PFSK-1 (cell line): ENCODE measurements around the gene FETUB.

Source experiments
- FOXP2 ChIP-seq: optimal IDR thresholded peaks from 2 replicates; pipeline ENCODE3; 2011; ENCODE audit warnings: borderline replicate concordance, control low read depth, inconsistent platforms; ENCODE audit not compliant: insufficient read depth; ENCODE audit errors: extremely low read length, extremely low read depth
- POLR2AphosphoS5 ChIP-seq: IDR thresholded peaks from 2 replicates; pipeline ENCODE4 v1.6.1; 2012; ENCODE audit warnings: low read depth, mild to moderate bottlenecking, control low read depth, low read length, moderate library complexity
- REST ChIP-seq, 2 experiments: IDR thresholded peaks; 2 replicates each; pipeline versions ENCODE4 v1.6.1 to v1.8.0; 2011 to 2012; ENCODE audit warnings: low read depth in 2 of 2, low read length in 2 of 2, control low read depth in 1 of 2, inconsistent platforms in 1 of 2, mild to moderate bottlenecking in 1 of 2, moderate library complexity in 1 of 2; ENCODE audit not compliant: insufficient read depth in 1 of 2
- SIN3A ChIP-seq: IDR thresholded peaks from 2 replicates; pipeline ENCODE4 v1.6.1; 2012; ENCODE audit warnings: mild to moderate bottlenecking, low read length, moderate library complexity, borderline replicate concordance; ENCODE audit not compliant: insufficient read depth
- TAF1 ChIP-seq: IDR thresholded peaks from 2 replicates; pipeline ENCODE4 v1.6.1; 2012; ENCODE audit warnings: low read length, control low read depth, borderline replicate concordance; ENCODE audit not compliant: insufficient read depth

Gene FETUB

GRCh38 chr3:186640473-186640818 lies 247 bp downstream of the FETUB start:
- TF ChIP-seq SIN3A = no peak
- no peak for TF ChIP-seq POLR2AphosphoS5
- TF ChIP-seq REST (IDR thresholded peaks at IDR 0.05; ENCODE audit: insufficient read depth in 1 of 2, low read depth in 2 of 2, low read length in 2 of 2) = no peak
- TF ChIP-seq TAF1 = no peak
- no peak for TF ChIP-seq FOXP2

GRCh38 chr3:186640929-186641328 lies 730 bp downstream of the FETUB start:
- no peak for TF ChIP-seq POLR2AphosphoS5
- TF ChIP-seq REST (IDR thresholded peaks at IDR 0.05; ENCODE audit: insufficient read depth in 1 of 2, low read depth in 2 of 2, low read length in 2 of 2) = no peak
- TF ChIP-seq TAF1 = no peak
- TF ChIP-seq SIN3A = no peak
- no peak for TF ChIP-seq FOXP2

GRCh38 chr3:186642014-186642413 lies 1.8 kb downstream of the FETUB start:
- TF ChIP-seq SIN3A (no peak), POLR2AphosphoS5 (no peak), TAF1 (no peak), FOXP2 (no peak), REST (IDR thresholded peaks at IDR 0.05; ENCODE audit: insufficient read depth in 1 of 2, low read depth in 2 of 2, low read length in 2 of 2) (no peak)

- TF ChIP-seq POLR2AphosphoS5 = no peak
- TF ChIP-seq FOXP2 = no peak
- no peak for TF ChIP-seq TAF1
- TF ChIP-seq SIN3A = no peak
- no peak for TF ChIP-seq REST (IDR thresholded peaks at IDR 0.05; ENCODE audit: insufficient read depth in 1 of 2, low read depth in 2 of 2, low read length in 2 of 2)
These were observed 3.3 kb downstream of the FETUB start for GRCh38 chr3:186643493-186643892.

GRCh38 chr3:186644683-186645082 lies 4.5 kb downstream of the FETUB start:
- no peak for TF ChIP-seq REST (IDR thresholded peaks at IDR 0.05; ENCODE audit: insufficient read depth in 1 of 2, low read depth in 2 of 2, low read length in 2 of 2)
- no peak for TF ChIP-seq POLR2AphosphoS5
- TF ChIP-seq TAF1 = no peak
- no peak for TF ChIP-seq SIN3A
- TF ChIP-seq FOXP2 = no peak
